NCI-H446 treated with DMSO at 0.1 percent for 48 hours (cell line): ENCODE results near the gene CEP85L.
"Not testable (repeated sequence)": the region's sequence is repeated elsewhere in the genome, so short reads cannot be mapped to it uniquely, and the experiment has no call there.

Experiments used
- DNase-seq: peaks from one replicate; lab custom pipeline; 2025; lab: John Stamatoyannopoulos, UW

CEP85L gene

DNA sequence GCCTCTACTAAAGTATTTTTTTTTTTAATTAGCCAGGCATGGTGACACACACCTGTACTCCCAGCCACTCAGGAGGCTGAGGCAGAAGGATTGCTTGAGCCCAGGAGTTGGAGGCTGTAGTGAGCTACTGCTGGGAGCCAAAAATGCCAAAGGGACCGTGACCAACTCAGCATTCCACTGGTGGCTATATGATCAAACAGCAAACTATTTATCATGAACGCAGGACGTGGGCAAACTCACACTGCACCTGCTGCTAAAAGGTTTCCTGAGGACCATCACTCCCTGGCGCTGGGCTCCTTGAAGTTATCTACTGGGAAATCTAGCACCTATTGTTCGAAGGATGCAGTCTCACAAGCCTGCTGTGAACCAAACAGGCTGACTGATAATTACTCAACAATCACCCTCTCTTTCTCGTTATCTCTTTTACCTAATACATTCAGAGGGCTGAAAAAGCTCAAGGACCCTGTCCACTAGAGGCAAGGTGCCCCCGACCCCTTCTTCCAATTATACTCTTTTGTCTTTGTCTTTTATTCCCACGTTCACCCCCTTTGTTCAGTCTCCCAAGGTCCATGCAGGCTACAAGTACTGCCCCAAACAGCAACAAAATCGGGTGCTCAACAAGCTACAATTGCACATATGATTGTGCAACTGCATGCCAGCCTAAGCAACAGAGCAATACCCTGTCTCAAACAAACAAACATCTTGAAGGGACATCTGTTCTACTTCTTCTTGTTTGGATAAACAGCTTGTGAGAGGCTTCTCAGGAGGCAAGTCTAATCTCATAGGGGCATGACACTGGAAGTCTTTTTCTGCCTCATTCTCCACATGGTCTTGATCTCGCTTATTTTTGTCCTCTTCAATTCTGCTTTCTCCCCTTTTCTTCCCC is 151.0 kb downstream of the CEP85L start:
- DNase-seq: no peak

DNA sequence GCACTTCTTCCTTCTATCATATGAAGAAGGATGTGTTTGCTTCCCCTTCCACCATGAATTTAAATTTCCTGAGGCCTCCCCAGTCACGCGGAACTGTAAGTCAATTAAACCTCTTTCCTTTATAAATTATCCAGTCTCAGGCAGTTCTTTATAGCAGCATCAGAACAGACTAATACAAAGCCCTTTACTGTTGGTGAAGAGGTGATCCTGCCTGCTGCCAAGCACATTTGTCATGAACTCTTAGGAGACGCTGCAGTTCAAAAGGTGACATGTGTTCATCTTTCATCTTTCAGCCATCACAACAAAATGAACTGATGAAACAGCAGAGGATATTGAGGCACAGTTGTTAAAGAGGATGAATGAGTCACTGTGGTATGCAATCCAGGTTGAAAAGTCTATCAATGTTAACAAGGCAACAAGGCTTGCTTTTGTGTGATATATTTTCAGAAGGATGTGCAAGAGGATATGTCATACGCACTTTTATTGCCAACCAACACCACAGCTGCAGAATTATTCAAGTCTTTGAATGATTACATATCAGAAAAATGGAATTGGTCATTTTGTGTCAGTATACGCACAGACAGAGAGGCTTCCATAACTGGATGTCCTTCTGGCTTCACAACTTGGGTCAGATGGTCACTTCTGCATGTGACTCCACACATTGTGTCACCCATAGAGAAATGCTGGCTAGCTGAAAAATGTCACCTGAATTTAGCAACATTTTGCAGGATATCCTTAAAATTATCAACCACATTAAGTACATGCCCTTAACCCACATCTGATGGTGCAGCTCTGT is 155.7 kb downstream of the CEP85L start:
- DNase-seq: no peak

DNA sequence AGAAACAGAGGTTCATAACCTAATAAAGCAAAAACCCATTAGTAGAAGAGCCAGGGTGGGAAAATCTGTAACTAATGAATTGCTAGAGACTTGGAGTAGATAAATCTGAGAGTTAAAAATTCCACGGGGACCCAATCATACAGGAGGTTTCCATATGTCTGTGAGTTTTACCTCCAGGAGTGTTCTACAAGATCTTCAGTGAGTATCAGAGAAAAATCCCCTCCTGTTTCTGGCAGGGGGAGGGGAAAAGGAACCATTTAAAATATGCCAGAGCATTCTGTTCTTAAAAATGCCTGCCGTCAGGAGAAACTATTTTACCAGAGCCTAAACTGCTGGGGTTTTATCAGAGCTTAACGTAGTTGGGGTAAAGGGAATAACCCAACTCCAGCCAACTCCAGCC is 157.3 kb downstream of the CEP85L start:
- DNase-seq: no peak

DNA sequence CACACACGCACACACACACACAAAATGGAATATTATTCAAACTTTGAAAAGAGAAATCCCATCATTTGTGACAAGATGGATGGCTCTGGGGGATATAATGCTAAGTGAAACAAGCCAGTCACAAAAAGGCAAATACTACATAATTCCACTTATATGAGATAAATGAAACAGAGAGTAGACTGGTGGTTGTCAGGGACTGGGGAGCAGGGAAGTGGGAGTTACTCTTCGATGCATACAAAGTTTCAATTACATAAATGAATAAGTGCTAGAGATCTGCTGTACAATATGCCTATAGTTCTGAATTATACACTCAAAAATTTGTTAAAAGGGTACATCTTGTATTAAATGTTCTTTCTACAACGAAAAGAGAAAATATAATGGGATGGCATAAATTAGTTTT is 161.4 kb downstream of the CEP85L start:
- DNase-seq: no peak

DNA sequence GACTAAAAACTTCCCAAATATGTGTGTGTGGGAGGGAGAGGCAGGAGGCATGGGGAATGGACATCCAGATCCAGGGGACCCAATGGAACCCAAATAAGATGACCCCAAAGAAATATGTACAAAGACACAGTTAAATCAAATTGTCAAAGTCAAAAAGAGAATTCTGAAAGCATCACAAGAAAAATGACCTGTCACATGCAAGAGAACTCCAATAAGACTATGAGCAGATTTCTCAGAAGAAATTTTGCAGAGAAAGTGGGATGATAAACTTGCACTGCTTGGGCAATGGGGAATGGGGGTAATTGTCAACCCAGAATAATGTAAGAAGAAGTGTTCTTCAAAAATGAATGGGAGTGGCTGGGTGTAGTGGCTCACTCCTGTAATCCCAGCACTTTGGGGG is 162.8 kb downstream of the CEP85L start:
- DNase-seq: no peak

DNA sequence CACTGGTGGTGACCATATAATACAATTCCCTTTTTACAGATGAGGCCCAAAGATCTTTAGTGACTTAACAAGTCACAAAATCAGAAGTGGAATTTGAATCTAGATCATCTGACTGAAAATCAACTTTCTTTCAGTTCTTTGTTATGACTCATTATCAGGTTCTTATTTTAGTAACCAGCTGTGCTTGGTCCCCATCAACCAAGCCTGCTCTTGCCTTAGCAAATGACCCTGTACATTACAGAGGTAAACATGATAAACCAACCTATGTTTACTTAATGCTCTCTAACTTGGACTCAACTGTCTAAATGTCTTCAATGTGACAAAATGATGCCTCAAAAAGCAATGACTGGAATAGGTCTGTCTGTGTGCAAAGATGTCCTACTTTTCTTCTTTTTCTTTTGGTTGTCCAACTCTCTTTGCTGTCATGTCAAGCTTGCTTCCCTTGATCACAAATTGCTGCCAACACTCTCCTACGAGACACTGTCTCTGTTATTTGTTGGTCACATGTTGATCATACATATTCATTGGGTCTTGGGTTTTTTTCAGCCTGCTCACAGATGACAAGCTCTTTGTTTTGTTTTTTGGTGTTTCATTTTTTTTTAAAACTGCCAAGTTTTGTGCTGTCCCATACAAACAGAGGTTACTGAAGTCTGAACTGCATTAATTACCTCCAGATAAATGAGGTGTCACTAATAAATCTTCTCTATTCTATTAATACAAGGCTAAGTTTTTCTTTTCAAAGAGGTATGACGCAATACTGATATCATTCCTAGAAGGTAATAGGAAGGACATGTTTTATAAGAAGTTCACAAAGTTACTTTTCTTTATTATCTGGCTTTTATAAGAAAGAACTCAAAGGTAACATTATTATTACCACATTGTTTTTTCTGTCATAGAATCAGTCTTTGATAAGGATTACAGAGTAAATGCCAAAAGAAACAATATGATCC is 165.5 kb downstream of the CEP85L start:
- no peak for DNase-seq

DNA sequence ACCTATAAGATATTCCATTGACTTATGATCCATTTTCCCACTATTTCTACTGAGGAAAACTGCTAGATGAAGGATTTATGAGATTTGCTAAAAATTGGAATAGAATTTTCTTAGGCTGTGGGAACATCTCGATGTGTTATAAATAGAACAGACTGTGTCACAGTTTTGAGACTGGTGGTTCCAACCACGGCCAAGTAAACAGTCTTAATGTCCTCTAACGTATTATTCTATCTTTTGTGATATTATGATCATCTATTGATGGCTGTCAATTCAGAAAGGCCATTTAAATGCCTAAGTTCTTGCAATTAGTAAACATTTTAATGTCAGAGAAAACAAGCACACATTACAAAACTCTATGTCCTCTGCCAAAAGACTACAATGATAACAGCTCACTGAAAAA is 174.8 kb downstream of the CEP85L start:
- no peak for DNase-seq

DNA sequence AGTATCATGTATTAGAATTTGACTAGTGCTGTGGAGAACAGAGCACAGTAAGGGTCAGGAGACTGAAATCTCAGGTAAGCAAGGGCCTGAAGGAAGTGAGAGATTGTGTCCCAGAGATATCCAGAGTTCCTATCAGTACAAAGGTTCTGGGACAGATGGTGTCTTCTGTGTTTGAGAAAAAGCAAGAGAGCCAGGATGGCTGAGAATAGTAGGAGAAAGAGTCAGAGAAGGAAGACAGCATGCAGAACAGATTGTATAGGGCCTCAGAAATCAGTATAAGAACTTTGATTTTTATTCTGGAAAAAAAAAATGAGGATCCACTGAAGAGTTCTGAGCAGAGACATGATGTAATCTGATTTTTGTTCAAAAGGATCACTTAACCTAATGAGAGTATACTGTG is 178.1 kb downstream of the CEP85L start:
- DNase-seq: no peak

DNA sequence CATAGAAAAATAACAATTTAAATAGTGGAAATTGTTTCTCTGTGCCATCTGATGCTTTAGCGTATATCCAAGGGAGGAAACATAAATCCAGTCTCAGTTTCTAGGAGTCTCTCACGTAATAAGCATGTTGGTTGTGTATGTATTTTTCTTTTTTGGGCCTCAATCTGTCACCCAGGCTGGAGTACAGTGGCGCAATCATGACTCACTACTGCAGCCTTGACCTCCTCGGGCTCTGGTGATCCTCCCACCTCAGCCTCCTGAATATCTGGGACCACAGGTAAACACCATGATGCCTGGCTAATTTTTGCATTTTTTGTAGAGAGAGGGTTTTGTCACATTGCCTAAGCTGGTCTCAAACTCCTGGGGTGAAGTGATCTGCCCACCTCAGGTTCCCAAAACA is 181.9 kb downstream of the CEP85L start:
- no peak for DNase-seq

DNA sequence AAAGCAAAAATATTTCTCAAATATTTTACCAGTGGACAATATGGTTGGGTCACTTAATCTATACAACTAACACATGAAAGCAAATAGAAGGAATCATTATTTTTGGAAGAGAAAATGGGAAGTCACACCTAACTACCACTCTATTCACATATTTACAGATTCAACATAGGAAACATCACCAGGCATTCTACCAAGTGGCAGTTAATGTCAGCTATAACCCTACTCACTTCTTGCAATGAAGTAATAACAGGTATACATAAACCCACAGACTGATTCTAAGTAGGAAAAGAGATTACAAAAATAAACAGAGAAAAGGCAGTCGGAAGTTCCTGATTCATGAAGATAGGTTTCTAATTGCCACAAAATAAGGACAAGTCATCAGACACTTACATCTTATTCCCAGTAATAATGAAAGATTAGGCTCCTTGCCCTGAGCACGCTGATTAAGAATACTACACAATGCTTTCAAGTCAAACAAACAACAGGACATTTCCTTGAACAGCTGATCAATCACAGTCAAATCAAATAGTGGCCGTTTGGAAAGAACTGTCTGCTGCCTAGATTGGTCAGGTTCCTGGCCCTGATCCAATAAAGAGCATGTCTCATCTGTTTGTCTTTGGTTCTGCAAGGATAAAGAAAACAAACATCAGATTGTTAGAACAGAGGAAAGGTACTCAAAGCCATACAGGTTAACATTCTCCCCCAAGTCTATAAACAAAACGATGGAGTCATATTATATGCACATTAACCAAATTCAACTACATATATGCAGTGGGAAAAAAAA is 182.5 kb downstream of the CEP85L start:
- no peak for DNase-seq

DNA sequence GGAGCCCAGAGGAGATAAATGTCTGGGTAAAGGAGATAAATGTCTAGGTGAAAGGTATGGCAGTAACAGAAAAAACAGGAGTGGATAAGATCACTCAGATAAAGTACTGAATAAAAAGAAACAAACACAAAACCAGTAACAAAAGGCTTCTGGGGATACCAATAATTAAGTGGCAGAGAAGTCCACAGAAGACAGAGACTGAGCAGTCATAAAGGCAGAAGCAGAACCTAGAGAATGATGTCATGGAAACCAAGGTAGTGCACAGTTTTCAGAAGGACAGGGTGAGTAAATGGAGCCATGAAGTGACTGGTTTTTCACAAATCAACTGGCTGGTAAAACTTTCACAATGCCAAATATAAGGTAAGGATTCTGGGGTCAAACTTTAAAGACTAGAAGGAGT is 184.2 kb downstream of the CEP85L start:
- DNase-seq: no peak

DNA sequence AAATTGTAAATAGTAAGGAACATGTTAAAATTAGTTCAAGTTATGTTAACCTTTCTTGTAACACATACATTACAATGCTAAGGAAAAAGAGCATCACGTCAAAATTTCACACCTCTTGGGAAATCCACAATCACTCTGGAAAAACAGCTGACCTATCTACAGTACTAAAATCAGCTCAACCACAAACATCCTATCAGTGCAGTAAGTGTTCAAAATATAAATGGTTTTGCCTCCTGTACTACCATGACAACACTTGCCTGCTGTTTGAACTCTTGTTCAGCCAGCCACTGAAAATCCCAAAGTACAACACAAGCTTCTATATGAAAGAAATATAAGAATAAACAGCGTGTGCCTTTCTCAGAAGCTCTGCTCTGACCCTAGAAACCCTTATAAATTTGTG is 186.8 kb downstream of the CEP85L start:
- no peak for DNase-seq

DNA sequence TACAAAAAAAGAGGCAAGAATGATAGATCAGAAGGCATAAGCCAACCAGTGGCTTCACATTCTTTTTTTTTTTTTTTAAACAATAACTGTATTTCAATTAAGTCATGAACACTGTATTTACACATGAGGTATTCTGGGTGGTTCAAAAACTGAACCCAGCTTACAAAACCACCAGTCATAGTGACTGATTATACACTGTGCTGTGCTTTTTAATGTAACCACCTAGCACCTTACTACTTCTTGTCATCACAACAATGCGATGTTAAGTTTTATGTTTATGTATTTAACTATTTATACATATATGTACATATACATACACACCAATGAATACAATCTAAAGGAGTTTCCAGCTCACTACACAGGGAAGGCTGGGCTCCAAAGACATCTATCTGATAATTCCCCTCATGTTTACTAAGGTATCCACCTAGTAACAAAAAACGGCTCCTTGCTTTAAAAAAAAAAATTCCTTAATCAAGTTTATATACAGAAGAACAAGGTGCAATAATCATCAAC is 190.4 kb downstream of the CEP85L start:
- no peak for DNase-seq

DNA sequence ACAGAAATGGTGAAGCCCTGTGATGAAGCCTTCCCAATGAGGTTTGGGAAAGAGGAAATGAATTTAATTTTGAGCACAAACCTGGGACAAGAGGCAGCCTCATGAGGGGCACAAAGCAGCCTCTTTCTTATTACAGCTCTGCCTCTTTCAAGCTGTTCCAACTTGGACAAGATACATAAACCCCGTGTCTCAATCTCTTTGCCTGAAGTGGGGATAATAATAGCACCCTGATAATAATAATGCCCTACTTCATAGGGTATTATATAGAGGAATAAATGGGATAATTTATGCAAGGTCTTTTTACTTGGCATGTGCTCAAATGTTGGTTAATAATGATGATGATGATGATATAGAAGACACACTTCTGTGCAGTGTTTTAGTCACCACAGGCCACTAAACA is 194.4 kb downstream of the CEP85L start:
- no peak for DNase-seq

DNA sequence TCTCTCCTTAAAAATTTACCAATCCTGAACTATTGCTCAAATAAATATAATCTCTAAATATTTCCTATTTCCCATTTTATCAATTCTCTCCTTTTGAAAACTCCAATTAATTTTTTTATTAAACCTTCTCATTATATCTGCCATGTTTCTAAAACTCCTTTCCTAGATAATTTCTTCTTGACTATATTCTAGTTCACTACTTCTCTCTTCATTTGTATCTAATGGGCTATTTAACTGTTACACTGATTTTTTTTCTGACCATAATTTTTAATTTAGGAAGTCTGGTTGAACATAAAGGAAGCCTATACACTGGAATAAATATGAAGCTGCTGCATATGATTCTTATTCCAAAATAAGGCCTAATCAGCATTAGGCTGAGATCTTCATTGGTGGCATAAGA is 199.6 kb downstream of the CEP85L start:
- no peak for DNase-seq

DNA sequence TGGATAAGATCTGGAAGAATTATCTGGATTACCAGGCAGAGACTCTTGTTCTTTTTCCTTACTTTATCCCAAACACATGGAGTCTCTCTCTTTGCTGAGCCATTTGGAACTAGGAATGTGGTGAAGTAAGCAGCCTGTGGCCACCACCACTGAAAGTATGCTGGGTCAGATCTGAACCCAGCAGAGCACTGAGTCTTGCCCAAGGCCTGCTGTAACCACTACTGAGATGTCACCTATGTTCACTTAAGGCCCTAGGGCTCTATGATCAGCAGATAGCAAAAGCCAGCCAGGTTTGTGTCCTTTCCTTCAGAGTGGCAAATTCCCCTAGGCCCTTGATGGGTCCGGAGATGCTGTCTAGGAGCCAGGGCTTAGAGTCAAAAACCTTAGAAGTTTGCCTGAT is 206.6 kb downstream of the CEP85L start:
- no peak for DNase-seq

DNA sequence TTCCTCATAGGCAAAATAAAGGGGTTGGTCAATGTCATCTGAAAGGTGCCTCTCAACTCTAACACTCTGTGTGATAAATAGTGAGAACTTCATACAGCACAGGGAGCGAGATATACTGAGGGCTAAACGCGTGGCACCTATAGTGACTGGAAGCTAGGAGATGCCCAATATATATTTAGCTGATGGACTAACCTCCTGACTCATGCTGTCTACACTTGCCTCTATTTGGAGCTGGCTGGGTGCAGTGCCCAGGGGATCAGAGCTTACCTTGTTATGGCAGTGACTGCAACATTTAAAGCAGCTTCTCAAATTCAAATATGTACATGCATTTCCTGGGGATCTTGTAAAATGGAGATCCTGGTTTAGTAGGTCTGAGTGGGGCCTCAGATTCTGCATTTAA is 214.9 kb downstream of the CEP85L start:
- no peak for DNase-seq

DNA sequence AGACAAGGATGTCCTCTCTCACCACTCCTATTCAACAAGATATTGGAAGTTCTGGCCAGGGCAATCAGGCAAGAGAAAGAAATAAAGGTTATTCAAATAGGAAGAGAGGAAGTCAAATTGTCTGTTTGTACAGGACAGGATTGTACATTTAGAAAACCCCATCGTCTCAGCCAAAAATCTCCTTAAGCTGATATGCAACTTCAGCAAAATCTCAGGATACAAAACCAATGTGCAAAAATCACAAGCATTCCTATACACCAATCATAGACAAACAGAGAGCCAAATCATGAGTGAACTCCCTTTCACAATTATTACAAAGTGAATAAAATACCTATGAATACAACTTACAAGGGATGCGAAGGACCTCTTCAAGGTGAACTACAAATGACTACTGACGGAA is 217.2 kb downstream of the CEP85L start:
- DNase-seq: not testable (repeated sequence)

DNA sequence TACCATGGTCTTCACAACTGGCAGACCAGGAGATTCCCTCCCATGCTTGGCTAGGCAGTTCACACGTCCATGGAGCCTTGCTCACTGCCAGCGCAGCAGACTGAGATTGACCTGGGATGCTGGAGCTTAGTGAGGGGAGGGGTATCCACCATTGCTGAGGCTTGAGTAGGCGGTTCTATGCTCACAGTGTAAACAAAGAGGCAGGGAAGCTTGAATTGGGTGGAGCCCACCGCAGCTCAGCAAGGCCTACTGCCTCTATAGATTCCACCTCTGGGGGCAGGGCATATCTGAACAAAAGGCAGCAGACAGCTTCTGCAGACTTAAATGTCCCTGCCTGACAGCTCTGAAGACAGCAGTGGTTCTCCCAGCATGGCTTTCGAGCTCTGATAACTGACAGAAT is 230.1 kb downstream of the CEP85L start:
- DNase-seq: not testable (repeated sequence)

DNA sequence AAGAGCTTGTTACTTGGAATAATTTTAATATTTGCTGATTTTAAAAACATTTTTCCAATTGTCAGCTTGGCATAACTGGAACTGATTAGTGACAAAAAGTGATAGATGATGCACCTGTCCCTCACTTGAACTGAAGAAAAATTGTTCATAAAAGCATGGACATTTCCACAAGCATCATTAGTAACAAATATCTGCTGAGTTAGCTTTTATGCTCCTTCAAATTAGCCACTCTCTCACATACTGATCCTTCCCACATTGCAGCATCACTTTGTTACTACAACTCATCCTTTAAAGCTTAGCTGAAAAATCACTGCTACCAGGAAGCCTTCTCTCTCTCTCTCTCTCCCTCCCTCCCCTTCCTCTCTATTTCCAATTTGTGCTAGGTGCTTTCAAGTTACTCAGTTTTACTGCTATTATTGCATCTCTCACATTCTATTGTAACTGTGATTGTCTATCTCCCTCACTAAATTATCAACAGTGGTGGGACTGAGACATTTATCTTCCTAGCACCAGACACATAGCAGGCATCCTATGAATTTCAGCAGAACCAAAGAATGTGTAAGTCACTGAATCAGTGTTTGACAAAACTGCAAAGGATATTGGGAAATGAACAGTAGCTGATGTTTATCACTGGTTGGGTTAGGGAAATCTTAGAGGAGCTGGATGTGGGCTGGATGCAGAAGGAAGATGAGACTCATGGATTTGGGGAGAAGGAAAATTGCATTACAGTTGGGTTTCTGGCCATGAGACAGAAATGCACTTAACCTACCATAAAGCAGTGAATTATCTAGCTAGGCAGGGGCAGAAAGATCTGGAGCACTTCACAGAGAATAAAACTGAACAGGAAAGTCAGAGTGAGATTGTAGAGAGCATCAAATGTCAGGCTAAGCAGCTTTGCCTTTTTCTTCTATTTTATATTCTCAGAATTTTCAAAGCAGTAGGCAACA is 231.7 kb downstream of the CEP85L start:
- DNase-seq: no peak
